A673 (cell line): ENCODE data around the gene ADAMTS2. TPM values are rescaled to one million over a fixed set of nuclear protein-coding genes. Genes with fewer than 3 reads are reported as not detected.

ENCODE experiments used
- BruUV-seq: library from RNA; stranded (reverse); fragments of 400-500 nt; replicated peaks from 2 replicates; lab custom pipeline; 2021; lab: Mats Ljungman, UMichigan
- CTCF ChIA-PET: fragments of 300-600 bp; sonication (Branson Sonifier 250); formaldehyde crosslinking; loops from one replicate; lab custom pipeline; 2022; ENCODE audit warnings: antibody characterized with exemption; lab: Charles Lee
- POLR2A ChIA-PET: fragments of 300-600 bp; sonication (Branson Sonifier 250); formaldehyde crosslinking; loops from one replicate; lab custom pipeline; 2022; ENCODE audit warnings: antibody characterized with exemption; ENCODE audit not compliant: low non-redundant PET; lab: Charles Lee
- DNase-seq: peaks from one replicate; pipeline ENCODE4 v3.0.0-alpha.2; 2015; ENCODE audit warnings: low spot score
- H3K27ac ChIP-seq: fragments of 200-600 bp; sonication (generic); 2 replicates; pipeline ENCODE4 v1.5.1; 2016; ENCODE audit warnings: mixed run types, low read depth, mild to moderate bottlenecking, mixed read lengths, antibody characterized with exemption, low read length; ENCODE audit not compliant: poor library complexity, severe bottlenecking
- H3K27me3 ChIP-seq: fragments of 200-600 bp; sonication (generic); replicated peaks from 2 replicates; pipeline ENCODE4 v1.6.1; 2017; ENCODE audit warnings: mixed run types, low read depth, mild to moderate bottlenecking, mixed read lengths, antibody characterized with exemption, low read length; ENCODE audit not compliant: insufficient read depth, poor library complexity
- H3K36me3 ChIP-seq: fragments of 200-600 bp; sonication (generic); 2 replicates; pipeline ENCODE4 v1.6.1; 2016; ENCODE audit warnings: mixed run types, mild to moderate bottlenecking, mixed read lengths, antibody characterized with exemption, low read length; ENCODE audit not compliant: insufficient read depth, poor library complexity, severe bottlenecking
- H3K4me1 ChIP-seq: fragments of 200-600 bp; sonication (generic); 2 replicates; pipeline ENCODE4 v1.6.1; 2017; ENCODE audit warnings: mixed run types, mild to moderate bottlenecking, mixed read lengths, antibody characterized with exemption, low read length; ENCODE audit not compliant: insufficient read depth, poor library complexity, severe bottlenecking
- H3K4me3 ChIP-seq: fragments of 200-600 bp; sonication (generic); 2 replicates; pipeline ENCODE4 v1.5.1; 2016; ENCODE audit warnings: low read depth, mixed run types, mild to moderate bottlenecking, mixed read lengths, low read length; ENCODE audit not compliant: poor library complexity, severe bottlenecking
- H3K9me3 ChIP-seq: fragments of 200-600 bp; sonication (generic); 2 replicates; pipeline ENCODE4 v1.6.1; 2016; ENCODE audit warnings: mixed run types, low read depth, mild to moderate bottlenecking, mixed read lengths, antibody characterized with exemption, low read length; ENCODE audit not compliant: poor library complexity, severe bottlenecking
- EZH2 ChIP-seq: fragments of 200-600 bp; sonication (generic); IDR thresholded peaks from 2 replicates; pipeline ENCODE4 v1.6.1; 2017; ENCODE audit warnings: borderline replicate concordance, low read depth, mild to moderate bottlenecking, mixed read lengths, antibody characterized with exemption, low read length; ENCODE audit not compliant: poor library complexity, severe bottlenecking
- intact Hi-C: fragments of 100-400 bp; cut with micrococcal nuclease; formaldehyde crosslinking; loops from one replicate; pipeline ENCODE4 v1.10.0; 2022; ENCODE audit not compliant: unreplicated experiment
- total RNA-seq: library from RNA; stranded (reverse); gene quantifications from 2 replicates; pipeline ENCODE4 v1.2.3, GENCODE V29; 2021
- TF ChIP-seq, protein P1 (sequence below): fragments of 300-800, 200-600 bp; sonication (generic); conservative IDR thresholded peaks from 2 replicates; pipeline ENCODE4 v1.5.1; 2017; ENCODE audit warnings: low read depth, mild to moderate bottlenecking, antibody characterized with exemption, low read length, moderate library complexity, mixed read lengths

Gene ADAMTS2
- total RNA-seq, 1 experiment from 2014 or later, result 0.39 TPM

DNA sequence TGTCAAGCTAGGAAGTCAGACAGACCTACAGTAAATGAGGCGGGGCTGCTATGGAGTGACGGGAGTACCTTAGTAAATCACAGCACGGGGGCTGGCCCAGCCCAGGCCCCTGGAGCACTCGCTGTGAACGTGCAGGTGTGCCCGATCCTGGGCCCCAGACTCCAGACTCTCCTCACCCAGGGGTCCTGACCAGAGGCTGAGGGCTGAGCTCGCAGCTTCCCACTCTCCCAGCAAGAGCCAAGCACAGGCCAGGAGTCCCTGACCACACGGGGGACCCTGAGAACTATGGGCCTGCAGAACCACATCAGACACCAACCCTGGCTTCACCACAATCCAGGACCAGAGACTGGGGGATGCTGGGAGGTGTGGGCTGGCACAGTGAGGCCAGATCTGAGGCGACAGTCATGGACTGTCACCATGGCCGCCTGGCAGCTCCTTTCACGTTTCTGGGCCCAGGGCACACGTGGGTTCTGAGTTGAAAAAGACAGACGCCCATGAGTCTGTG is 73.4 kb downstream of the ADAMTS2 start:
- intact Hi-C loops, result no loop called here
- no peak overlapping the region for H3K4me3 ChIP-seq
- DNase-seq, result no peak
- TF ChIP-seq, protein P1, sequence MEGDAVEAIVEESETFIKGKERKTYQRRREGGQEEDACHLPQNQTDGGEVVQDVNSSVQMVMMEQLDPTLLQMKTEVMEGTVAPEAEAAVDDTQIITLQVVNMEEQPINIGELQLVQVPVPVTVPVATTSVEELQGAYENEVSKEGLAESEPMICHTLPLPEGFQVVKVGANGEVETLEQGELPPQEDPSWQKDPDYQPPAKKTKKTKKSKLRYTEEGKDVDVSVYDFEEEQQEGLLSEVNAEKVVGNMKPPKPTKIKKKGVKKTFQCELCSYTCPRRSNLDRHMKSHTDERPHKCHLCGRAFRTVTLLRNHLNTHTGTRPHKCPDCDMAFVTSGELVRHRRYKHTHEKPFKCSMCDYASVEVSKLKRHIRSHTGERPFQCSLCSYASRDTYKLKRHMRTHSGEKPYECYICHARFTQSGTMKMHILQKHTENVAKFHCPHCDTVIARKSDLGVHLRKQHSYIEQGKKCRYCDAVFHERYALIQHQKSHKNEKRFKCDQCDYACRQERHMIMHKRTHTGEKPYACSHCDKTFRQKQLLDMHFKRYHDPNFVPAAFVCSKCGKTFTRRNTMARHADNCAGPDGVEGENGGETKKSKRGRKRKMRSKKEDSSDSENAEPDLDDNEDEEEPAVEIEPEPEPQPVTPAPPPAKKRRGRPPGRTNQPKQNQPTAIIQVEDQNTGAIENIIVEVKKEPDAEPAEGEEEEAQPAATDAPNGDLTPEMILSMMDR, result no peak
- no peak for TF ChIP-seq EZH2
- H3K9me3 ChIP-seq, result no peaks in the 10 kb centered on the region
- no peaks in the 10 kb centered on the region for H3K4me1 ChIP-seq
- H3K36me3 ChIP-seq, result no peaks in the 10 kb centered on the region
- H3K27ac ChIP-seq, result no peak overlapping the region
- H3K27me3 ChIP-seq, result no peaks in the 10 kb centered on the region
- ChIA-PET POLR2A (interaction anchor here (0.5 kb wide), 1 partner anchor 1021 kb away, joined by 3 read pairs; no protein-coding TSS in a partner anchor), CTCF (no interaction called here)
- BruUV-seq, result no TSS peak

DNA sequence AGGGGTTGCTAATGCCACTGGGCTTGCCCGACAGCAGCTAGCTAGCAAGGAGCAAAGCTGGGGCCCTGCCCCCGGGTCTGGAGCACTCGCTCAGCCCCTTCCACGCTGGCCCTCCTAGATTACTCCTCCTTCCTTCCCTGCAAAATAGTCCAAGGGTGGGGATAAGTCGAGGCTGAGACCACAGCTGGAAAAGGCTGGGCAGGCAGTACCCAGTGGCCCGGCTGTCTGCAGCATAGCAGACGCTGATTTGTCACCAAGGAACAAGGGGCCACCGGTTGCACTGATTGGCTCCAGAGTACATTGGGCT is 73.9 kb downstream of the ADAMTS2 start:
- no peak for TF ChIP-seq EZH2
- peaks cover 1% of the 10 kb centered on the region for H3K4me1 ChIP-seq

DNA sequence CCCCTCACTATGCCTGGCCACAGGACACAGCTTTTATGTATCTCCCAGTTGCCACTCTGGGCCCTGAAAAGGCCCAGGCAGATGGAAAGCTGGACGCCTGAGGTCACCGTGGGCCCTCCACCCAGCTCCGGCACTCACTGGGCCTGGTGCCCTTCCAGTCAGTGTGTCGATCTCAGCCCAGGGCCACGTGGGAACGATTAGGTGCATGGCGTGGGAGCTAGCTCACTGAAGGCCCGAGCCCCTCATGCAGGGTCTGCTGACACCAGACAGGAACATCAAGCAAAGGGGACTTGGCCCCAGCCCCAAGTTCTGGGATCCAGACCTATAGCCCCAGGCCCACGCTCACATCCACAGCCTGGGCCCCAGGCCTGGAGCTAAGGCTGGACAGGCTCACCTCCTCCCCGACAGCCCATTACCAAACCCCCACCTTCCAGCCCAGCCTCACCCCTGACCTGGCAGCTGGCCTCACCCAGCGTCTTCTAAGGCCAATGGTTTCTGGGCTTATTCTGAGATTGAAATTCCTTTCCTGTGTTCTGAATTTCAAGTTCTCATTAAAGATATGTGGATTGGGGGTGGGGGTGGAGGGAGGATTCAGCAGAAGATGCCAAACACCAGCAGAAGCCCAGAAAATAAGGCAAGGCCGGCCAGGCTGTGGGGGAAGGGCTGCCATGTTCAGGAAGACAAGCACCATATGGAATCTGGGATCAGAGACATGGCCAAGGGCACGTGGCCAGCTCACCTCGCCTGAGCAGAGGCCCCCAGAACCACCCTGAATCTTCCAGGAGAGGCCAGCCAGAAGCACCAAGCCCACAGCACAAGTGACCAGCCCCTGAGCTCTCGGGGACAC is 74.5 kb downstream of the ADAMTS2 start:
- Histone ChIP-seq H3K4me1 (peaks cover 7% of the 10 kb centered on the region), H3K4me3 (no peak overlapping the region), H3K9me3 (no peaks in the 10 kb centered on the region), H3K36me3 (no peaks in the 10 kb centered on the region), H3K27me3 (no peaks in the 10 kb centered on the region), H3K27ac (no peak overlapping the region)
- no peak for DNase-seq
- POLR2A ChIA-PET, result interaction anchor here (0.5 kb wide), 1 partner anchor 1020 kb away, joined by 3 read pairs; no protein-coding TSS in a partner anchor
- intact Hi-C loops, result no loop called here
- CTCF ChIA-PET, result no interaction called here
- no TSS peak for BruUV-seq
- TF ChIP-seq EZH2, result no peak
- TF ChIP-seq, protein P1, result no peak

More for the DNA sequence above, 73.9 kb downstream of the ADAMTS2 start:
- no peak for DNase-seq
- H3K27me3 ChIP-seq, result no peaks in the 10 kb centered on the region
- H3K4me3 ChIP-seq, result no peak overlapping the region
- H3K9me3 ChIP-seq, result no peaks in the 10 kb centered on the region
- no TSS peak for BruUV-seq
- ChIA-PET POLR2A (interaction anchor here (0.5 kb wide), 1 partner anchor 1020 kb away, joined by 3 read pairs; no protein-coding TSS in a partner anchor), CTCF (no interaction called here)
- H3K27ac ChIP-seq, result no peak overlapping the region
- intact Hi-C loops, result no loop called here
- H3K36me3 ChIP-seq, result no peaks in the 10 kb centered on the region
